NB4 (cell line): Measurements from ENCODE around the gene MAN1A2.

ENCODE experiments used
- MYC ChIP-seq: IDR thresholded peaks from 2 replicates; pipeline ENCODE4 v1.6.1; 2011; ENCODE audit warnings: low read depth, low read length
- POLR2A ChIP-seq: IDR thresholded peaks from 2 replicates; pipeline ENCODE4 v1.6.1; 2011; ENCODE audit warnings: mild to moderate bottlenecking; ENCODE audit not compliant: insufficient read length; ENCODE audit errors: extremely low read depth
- TF ChIP-seq, protein P1 (sequence below): IDR thresholded peaks from one replicate; pipeline ENCODE4 v1.5.1; 2012; ENCODE audit warnings: low read depth, low read length
- TF ChIP-seq, protein P2 (sequence below): IDR thresholded peaks from 2 replicates; pipeline ENCODE4 v1.6.1; 2011; ENCODE audit warnings: low read depth, low read length

DNA sequence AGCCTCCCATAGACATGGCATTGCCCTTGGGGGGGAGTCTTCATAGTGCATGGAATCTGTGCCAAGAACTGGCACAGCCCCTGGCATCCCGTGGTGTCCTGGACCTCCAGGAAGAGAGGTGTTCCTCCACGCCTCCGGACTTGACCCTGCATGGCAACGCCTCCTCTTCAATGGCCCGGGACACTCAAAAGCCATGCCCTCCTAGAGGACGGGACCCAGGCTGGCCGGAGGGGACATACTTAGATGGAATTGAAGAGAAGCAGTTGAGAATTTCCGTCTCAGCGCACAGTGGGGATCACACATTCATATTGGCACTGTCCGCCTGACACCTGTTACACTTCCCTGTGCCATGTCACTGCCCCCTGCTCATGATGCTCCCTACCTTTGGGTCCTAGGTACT is 200.2 kb downstream of the MAN1A2 start:
- TF ChIP-seq POLR2A (no peak), MYC (no peak)
- TF ChIP-seq, protein P1, sequence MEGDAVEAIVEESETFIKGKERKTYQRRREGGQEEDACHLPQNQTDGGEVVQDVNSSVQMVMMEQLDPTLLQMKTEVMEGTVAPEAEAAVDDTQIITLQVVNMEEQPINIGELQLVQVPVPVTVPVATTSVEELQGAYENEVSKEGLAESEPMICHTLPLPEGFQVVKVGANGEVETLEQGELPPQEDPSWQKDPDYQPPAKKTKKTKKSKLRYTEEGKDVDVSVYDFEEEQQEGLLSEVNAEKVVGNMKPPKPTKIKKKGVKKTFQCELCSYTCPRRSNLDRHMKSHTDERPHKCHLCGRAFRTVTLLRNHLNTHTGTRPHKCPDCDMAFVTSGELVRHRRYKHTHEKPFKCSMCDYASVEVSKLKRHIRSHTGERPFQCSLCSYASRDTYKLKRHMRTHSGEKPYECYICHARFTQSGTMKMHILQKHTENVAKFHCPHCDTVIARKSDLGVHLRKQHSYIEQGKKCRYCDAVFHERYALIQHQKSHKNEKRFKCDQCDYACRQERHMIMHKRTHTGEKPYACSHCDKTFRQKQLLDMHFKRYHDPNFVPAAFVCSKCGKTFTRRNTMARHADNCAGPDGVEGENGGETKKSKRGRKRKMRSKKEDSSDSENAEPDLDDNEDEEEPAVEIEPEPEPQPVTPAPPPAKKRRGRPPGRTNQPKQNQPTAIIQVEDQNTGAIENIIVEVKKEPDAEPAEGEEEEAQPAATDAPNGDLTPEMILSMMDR, result no peak
- TF ChIP-seq, protein P2, sequence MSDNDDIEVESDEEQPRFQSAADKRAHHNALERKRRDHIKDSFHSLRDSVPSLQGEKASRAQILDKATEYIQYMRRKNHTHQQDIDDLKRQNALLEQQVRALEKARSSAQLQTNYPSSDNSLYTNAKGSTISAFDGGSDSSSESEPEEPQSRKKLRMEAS, result no peak
